Measurements from ENCODE around the gene EIF5.

The EIF5 gene

GRCh38 chr14:103311171-103311997, 22.7 kb upstream of the EIF5 start:
- no peak for DNase-seq

- DNase-seq: no peak
These were observed 21.9 kb upstream of the EIF5 start for GRCh38 chr14:103312006-103312635.

- no peak for DNase-seq
These were observed 20.3 kb upstream of the EIF5 start for GRCh38 chr14:103313704-103314103.

GRCh38 chr14:103314496-103315277, 19.4 kb upstream of the EIF5 start:
- no peak for DNase-seq

GRCh38 chr14:103315351-103315911, 18.6 kb upstream of the EIF5 start:
- DNase-seq: no peak

- no peak for DNase-seq
These were observed 18.1 kb upstream of the EIF5 start for GRCh38 chr14:103315941-103316340.

- no peak for DNase-seq
These were observed 17.3 kb upstream of the EIF5 start for GRCh38 chr14:103316721-103317121.

- DNase-seq: no peak
These were observed 16.8 kb upstream of the EIF5 start for GRCh38 chr14:103317251-103317650.

- no peak for DNase-seq
These were observed 16.0 kb upstream of the EIF5 start for GRCh38 chr14:103317976-103318580.

- DNase-seq: no peak
These were observed 15.2 kb upstream of the EIF5 start for GRCh38 chr14:103318750-103319419.

- no peak for DNase-seq
These were observed 14.6 kb upstream of the EIF5 start for GRCh38 chr14:103319422-103319821.

- DNase-seq: no peak
These were observed 8.0 kb upstream of the EIF5 start for GRCh38 chr14:103326078-103326477.

- no peak for DNase-seq
These were observed 5.1 kb upstream of the EIF5 start for GRCh38 chr14:103328941-103329340.

- DNase-seq: no peak
These were observed 4.4 kb upstream of the EIF5 start for GRCh38 chr14:103329401-103330347.

- DNase-seq: no peak
These were observed 3.5 kb upstream of the EIF5 start for GRCh38 chr14:103330536-103330935.

- DNase-seq: no peak
These were observed 1.7 kb upstream of the EIF5 start for GRCh38 chr14:103332143-103332919.

- DNase-seq: peak; percentile 40
These were observed 896 bp downstream of the EIF5 start for GRCh38 chr14:103334644-103335622.

- DNase-seq: no peak
These were observed 2.2 kb downstream of the EIF5 start for GRCh38 chr14:103336191-103336590.

- no peak for DNase-seq
These were observed 3.8 kb downstream of the EIF5 start for GRCh38 chr14:103337794-103338193.
